Ishikawa (cell line): ENCODE measurements around the gene LYRM4.

ENCODE experiments used
- CEBPB ChIP-seq: IDR thresholded peaks from 2 replicates; pipeline ENCODE4 v1.6.1; 2012
- CREB1 ChIP-seq: IDR thresholded peaks from 2 replicates; pipeline ENCODE4 v1.6.1; 2012; ENCODE audit warnings: low read depth
- EGR1 ChIP-seq: IDR thresholded peaks from 2 replicates; pipeline ENCODE4 v1.6.1; 2012
- EP300 ChIP-seq: IDR thresholded peaks from 2 replicates; pipeline ENCODE4 v1.6.1; 2012; ENCODE audit warnings: borderline replicate concordance
- FOXM1 ChIP-seq: IDR thresholded peaks from 2 replicates; pipeline ENCODE4 v1.6.1; 2012; ENCODE audit warnings: low read depth, borderline replicate concordance
- MAX ChIP-seq: IDR thresholded peaks from 2 replicates; pipeline ENCODE4 v1.6.1; 2012
- NFIC ChIP-seq: IDR thresholded peaks from 2 replicates; pipeline ENCODE4 v1.6.1; 2012
- RAD21 ChIP-seq: IDR thresholded peaks from 2 replicates; pipeline ENCODE4 v1.6.1; 2012; ENCODE audit warnings: low read depth
- REST ChIP-seq: IDR thresholded peaks from 2 replicates; pipeline ENCODE4 v1.6.1; 2012; ENCODE audit warnings: low read depth, mild to moderate bottlenecking
- TAF1 ChIP-seq: IDR thresholded peaks from 2 replicates; pipeline ENCODE4 v1.6.1; 2012; ENCODE audit warnings: low read depth, mild to moderate bottlenecking
- TCF12 ChIP-seq: IDR thresholded peaks from 2 replicates; pipeline ENCODE4 v1.6.1; 2012; ENCODE audit warnings: low read depth
- TEAD4 ChIP-seq: IDR thresholded peaks from 2 replicates; pipeline ENCODE4 v1.6.1; 2012
- USF1 ChIP-seq: IDR thresholded peaks from 2 replicates; pipeline ENCODE4 v1.6.1; 2012
- YY1 ChIP-seq: IDR thresholded peaks from 2 replicates; pipeline ENCODE4 v1.6.1; 2012; ENCODE audit warnings: low read depth
- ZBTB7A ChIP-seq: IDR thresholded peaks from 2 replicates; pipeline ENCODE4 v1.6.1; 2012; ENCODE audit warnings: low read depth

The LYRM4 gene

GRCh38 chr6:5167501-5167900, 93.2 kb downstream of the LYRM4 start:
- TF ChIP-seq MAX (no peak), TAF1 (no peak), ZBTB7A (no peak), TCF12 (no peak), RAD21 (no peak), NFIC (no peak), EGR1 (no peak), TEAD4 (no peak), EP300 (no peak), USF1 (no peak)

DNA sequence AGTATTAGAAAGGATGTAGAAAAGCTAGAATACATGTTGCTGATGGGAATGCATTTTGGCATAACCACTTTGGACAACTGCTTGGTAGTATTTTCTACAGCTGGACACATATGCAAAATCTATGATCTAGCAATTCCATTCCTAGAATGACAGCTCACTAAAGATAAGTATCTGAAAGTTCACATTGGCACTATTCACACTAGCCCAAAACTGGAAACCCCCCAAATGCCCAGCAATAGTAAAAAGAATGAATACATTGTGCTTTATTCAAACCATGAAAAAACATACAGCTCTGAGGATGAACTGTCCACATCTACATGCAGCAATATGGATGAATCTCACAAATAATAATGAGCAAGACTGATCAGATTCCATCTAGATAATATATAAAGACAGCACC, 96.7 kb downstream of the LYRM4 start:
- TF ChIP-seq YY1 (no peak), TCF12 (no peak), ZBTB7A (no peak), NFIC (no peak), EGR1 (no peak), MAX (no peak), REST (no peak), USF1 (no peak), EP300 (no peak), CREB1 (no peak), TAF1 (no peak), RAD21 (no peak), CEBPB (no peak), FOXM1 (no peak), TEAD4 (no peak)

GRCh38 chr6:5163247-5163646, 97.5 kb downstream of the LYRM4 start:
- TF ChIP-seq REST (no peak), CEBPB (no peak), NFIC (no peak), TEAD4 (no peak), YY1 (no peak), USF1 (no peak), FOXM1 (no peak), RAD21 (no peak), ZBTB7A (no peak), MAX (no peak), CREB1 (no peak), EGR1 (no peak), TAF1 (no peak), EP300 (no peak), TCF12 (no peak)

GRCh38 chr6:5162355-5162754, 98.4 kb downstream of the LYRM4 start:
- TF ChIP-seq YY1 (no peak), USF1 (no peak), CREB1 (no peak), TCF12 (no peak), TAF1 (no peak), RAD21 (no peak), REST (no peak), TEAD4 (no peak), ZBTB7A (no peak), NFIC (no peak), EP300 (no peak), EGR1 (no peak), CEBPB (no peak), FOXM1 (no peak)
